ENCODE data around the gene IL31RA.
A peak's percentile ranks its signal among the peaks of the same experiment; 100 is the strongest.

IL31RA gene

GRCh38 chr5:55902696-55903095 lies 51.5 kb downstream of the IL31RA start:
- DNase-seq (ENCODE audit: low read depth in 2 of 2) = no peak

DNA sequence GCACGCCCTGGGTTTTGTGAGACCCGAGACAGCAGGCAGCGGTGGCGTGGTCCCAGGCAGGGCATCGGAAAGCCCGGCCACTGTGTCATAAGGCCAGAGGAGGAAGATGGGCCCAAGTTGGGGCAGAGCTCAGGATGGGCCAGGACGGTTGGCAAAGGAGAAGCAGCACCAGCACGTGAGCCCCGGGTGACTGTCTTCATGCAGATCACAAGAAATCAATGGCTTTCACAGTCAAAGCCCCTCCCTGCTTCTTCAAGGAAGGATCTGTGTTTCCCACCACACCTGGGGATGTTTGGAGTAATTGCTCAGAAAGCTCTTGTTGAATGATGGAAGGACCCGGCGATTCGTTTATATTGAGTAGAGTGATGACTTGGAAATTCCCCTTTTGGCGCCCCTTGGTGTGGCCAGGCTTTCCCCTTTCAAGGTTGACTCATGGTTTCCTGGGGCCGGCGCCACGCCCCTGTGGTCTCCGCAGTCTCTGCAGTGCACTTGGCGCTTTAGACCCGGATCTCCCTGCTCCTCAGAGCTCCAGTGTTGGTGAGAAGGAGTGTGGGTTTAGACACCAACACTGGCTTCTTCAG lies 52.1 kb downstream of the IL31RA start:
- DNase-seq (ENCODE audit: low read depth in 2 of 2) = no peak

DNA sequence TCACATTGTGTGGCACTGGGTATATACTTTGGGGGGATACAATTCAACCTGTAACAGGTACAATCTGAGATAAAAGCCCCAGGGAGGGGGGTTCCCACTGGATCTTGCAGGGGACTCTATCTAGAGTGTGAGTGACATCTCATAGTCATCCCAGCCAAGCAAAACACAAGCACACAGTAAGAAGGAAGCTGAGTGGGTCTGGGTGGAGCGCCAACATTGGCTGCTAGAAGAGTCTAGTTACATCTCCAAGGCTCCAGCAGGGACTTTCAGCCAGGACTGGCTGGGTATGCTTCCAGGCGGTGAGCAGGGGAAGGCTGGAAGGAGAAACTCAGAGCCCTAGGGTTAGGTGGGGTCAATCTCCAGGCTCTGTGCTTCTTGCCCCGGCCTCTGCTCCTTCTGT lies 53.0 kb downstream of the IL31RA start:
- no peak for DNase-seq (ENCODE audit: low read depth in 2 of 2)

DNA sequence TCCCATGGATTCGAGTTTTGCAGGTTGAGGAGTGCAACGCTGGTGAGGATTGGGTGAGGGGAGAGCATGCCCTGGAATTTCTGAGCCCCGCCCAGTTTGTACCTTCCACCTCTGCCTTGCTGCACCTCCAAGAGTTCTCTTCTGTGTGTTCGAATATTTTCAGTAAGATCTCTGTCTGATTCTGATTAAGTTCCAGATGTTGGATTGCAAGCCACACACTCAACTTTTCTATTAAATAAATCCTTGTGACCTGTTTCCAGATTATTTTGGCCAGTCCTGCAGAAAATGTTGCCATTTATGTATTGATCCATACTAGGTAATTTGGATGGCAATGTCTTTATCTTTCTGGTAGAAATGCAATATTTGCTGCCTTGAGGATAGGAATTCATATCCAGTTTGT lies 54.1 kb downstream of the IL31RA start:
- no peak for DNase-seq (ENCODE audit: low read depth in 2 of 2)

GRCh38 chr5:55907927-55908326 lies 56.8 kb downstream of the IL31RA start:
- DNase-seq (ENCODE audit: low read depth in 2 of 2) = no peak

DNA sequence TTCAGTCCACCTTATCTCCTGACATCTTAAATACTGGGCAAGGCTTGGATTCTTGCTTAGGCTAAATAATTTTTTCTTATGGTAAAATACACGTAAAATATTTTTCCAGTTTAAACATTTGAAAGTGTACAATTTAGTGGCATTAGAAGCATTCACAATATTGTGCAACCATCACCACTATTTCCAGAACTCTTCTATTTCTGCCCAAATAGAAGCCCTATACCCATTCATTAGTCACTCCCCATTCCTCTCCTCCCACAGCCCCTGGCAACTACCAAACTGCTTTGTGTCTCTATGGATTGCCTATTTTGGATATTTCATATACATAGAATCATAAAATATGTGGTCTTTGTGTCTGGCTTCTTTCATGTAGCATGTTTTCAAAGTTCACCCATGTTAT lies 57.6 kb downstream of the IL31RA start:
- DNase-seq (ENCODE audit: low read depth in 2 of 2) = no peak

DNA sequence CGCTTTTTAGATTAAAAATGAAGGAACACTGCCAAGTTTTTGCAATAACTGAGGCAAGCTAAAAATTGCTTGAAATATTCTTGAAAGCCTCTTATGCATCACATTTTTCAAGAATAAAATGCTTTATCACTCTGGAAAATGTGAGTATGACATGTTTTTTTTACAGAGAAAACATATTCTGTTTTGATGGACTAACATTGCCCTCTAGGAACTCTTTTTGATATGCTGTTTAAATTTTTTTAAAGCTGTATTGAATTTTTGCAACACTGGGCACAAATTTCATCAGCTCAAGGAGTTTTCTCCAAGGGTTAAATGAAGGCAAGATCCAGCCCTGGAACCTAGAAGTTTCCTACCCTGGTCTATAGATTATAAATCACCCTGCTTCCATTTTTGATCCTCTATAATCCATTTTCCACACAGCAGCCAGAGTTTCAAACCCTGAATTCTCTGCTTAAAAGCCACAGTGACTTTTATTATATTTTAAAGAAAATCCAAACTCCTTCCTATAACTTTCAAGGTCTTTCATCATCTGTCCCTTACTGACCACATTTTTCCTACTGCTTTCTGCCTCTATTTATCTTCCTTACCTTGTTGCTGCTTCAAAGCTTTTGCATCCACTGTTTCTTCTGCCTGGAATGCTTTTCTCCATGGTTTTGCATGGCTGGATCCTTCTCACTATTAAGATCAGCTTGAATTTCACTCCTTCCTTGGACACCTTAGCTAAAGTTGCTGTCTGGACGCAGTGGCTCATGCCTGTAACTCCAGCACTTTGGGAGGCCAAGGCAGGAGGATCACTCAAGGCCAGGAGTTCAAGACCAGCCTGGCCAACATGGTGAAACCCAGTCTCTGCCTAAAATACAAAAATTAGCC lies 60.9 kb downstream of the IL31RA start:
- DNase-seq (ENCODE audit: low read depth in 2 of 2) = peak; percentile 55 to 61

- DNase-seq (ENCODE audit: low read depth in 2 of 2) = no peak
These were observed 62.6 kb downstream of the IL31RA start for GRCh38 chr5:55913466-55914413.

DNA sequence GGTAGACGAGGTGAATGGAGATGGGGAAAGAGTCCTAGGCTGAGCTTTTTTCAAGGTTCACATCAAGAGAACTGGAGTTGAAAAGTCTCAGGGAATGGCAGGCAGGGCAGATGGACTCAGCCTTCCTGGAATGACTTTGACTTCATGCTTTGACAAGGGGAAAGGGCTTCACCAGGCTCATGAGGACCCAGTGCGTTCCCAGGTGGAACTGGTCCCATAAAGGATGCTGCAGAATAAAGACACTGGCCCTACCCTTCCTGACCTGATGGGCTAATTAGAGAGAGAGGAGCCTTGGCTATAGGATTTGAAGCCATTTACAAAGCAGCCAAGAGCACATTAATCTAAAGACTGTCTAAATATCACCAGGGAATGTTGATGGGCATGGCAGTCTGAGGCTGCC lies 63.8 kb downstream of the IL31RA start:
- DNase-seq (ENCODE audit: low read depth in 2 of 2) = no peak

DNA sequence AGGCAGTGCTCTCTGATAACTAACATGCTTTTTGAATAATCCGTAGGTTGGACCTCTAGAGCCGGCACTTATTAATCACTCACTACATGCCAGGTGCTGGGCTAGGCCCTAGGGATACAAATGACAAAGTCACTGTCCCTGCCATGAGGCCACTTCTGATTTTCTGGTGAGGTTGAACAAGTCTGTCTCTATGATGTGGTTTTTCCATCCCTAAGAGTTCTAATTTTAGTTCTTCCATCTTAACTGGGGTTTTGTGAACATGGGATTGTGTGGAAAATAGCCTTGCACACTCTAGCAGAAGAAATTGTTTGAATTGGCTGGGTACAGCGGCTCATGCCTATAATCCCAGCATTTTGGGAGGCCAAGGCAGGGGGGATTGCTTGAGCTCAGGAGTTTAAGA lies 64.6 kb downstream of the IL31RA start:
- no peak for DNase-seq (ENCODE audit: low read depth in 2 of 2)

- DNase-seq (ENCODE audit: low read depth in 2 of 2) = no peak
These were observed 65.8 kb downstream of the IL31RA start for GRCh38 chr5:55916986-55917385.

DNA sequence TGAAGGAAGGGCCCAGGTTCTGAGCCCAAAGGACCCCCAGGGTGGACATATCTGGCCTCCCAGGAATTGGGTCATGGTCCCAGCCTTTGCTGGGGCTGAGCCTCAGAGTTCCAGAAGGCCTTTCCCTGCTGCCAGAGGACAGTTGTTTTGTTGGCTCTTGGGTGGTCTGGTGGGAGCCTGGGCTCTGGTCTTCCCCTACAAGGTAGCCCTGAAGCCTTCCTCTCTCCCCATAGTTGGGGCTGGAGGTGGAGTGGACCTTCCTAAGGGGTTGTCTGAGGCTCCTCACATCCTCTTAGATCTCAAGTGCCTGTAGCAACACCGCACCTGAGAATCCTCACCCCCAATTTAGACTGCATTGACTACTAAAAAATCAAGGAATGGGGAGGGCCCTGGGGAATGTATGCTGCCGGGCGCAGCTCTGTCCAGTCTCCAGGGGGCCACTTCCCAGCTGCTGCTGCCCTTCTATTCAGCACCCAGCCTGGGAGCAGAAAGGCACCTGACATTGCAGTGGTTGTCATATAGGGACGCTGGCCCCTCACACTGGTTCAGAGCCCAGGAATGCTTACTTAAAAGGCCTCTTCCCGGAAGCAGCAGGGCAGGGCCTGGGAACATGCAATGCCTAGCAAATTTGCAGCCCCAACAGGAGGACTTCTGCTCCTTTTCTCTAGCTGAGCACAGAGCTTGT lies 66.4 kb downstream of the IL31RA start:
- DNase-seq (ENCODE audit: low read depth in 2 of 2) = no peak

DNA sequence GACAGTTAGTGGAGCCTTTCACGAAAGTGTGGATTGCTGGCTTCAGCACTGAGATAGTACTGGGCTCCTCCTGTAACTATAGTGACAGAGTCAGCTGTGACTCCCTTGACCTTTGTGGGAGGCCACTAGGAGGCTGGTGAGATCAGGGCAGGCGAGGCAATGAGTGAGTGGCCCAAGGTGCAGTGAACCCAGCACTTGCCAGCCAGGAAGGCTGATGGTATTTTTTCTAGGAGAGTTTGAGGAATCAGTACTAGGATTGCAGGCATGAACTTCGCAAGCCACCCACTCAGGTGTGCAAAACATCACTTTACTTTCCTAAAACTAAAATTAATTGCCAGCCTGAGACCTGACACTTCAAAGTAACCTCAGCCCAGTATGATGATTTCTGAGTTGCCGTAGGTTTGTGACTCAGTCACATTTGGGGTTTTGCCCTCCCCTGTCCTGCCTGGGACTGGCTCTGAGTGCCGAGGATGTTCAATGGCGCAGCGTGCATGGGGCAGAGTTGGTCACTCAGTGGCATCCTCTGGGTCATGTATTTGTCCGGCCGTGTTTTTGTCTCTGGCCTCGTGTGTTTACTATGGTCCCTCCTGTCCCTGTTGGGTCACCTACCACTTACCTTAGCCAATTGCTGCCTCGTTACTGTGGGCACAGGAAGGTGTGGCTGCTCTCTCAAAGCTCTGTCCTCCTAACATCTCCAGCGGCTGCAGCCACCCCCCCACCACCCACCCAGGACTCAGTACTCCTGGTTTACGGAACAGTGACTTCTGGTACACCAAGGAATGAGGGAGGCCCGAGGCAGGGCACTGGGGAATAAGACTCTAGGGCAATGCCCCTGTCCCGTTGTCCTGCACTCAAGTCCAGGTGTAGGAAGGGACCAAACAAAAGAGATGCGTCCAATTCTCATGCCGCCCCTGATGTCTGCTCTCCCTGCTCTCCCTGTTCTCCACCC lies 67.2 kb downstream of the IL31RA start:
- DNase-seq (ENCODE audit: low read depth in 2 of 2) = no peak

DNA sequence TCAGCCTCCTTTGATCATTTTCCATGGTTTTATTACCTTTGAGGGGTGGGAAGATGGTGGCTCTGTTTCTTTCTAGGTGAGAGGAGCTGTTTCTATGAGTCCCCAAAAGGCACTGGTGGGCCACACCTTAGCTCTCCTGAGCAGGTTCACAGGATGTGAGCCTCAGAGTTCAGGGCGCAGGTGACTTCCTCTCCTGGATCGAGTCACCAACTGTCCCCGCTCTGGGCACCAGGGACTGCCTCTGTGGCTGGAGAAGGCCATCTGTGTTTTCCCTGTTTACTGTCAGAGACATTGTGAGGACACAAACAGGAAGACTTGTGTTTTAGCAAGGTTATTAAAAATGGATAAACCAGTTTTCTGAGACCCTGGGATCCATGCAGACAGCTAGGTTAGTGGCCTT lies 68.5 kb downstream of the IL31RA start:
- DNase-seq (ENCODE audit: low read depth in 2 of 2) = no peak

DNA sequence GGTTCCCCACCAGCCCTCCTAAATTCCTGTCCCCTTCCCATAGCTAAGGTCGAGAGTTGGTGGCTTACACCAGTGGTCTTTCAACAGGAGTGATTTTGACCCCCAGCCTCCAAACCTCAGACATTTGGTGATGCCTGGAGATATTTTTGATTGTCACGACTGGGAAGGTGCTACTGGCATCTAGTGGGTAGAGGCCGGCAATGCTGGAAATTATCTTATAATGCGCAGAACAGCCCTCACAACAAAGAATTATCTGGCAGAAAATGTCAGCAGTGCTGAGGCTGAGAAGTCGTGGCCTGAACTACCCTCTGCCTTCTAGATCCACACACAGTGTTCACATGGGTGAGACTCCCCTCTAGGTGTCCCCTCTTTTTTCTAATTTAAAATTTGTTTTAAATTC lies 69.6 kb downstream of the IL31RA start:
- no peak for DNase-seq (ENCODE audit: low read depth in 2 of 2)

GRCh38 chr5:55921617-55922016 lies 70.5 kb downstream of the IL31RA start:
- DNase-seq (ENCODE audit: low read depth in 2 of 2) = no peak

GRCh38 chr5:55923177-55923771 lies 72.1 kb downstream of the IL31RA start:
- no peak for DNase-seq (ENCODE audit: low read depth in 2 of 2)

GRCh38 chr5:55923865-55924500 lies 72.8 kb downstream of the IL31RA start:
- no peak for DNase-seq (ENCODE audit: low read depth in 2 of 2)

DNA sequence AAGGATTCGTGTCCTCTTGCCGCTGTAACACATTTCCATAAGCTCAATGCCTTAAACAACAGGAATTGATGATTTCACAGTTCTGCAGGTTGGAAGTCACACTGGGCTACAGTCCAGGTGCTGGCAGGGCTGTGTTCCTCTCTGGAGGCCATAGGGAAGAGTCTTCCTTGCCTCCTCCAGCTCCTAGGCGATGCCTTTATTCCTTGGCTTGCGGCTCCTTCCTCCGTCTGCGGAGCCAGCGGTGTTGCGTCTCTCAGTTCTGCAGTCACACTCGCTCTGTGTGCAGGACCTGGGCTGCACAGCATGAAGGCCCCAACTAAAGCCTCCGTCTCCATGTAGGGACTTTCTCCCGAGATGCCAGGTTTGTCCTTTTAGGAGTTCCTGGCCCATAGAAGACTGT lies 73.6 kb downstream of the IL31RA start:
- DNase-seq (ENCODE audit: low read depth in 2 of 2) = no peak

- DNase-seq (ENCODE audit: low read depth in 2 of 2) = no peak
These were observed 74.0 kb downstream of the IL31RA start for GRCh38 chr5:55925181-55925580.

All from fibroblast of skin of left biceps (primary cell).